SIG-M5 treated with dmso at 0.1 percent for 504 hours (cell line): ENCODE results near the gene CPNE5.

Source experiments
- DNase-seq: peaks from one replicate; lab custom pipeline; 2025; ENCODE audit not compliant: unreplicated experiment; lab: John Stamatoyannopoulos, UW

CPNE5 gene

DNA sequence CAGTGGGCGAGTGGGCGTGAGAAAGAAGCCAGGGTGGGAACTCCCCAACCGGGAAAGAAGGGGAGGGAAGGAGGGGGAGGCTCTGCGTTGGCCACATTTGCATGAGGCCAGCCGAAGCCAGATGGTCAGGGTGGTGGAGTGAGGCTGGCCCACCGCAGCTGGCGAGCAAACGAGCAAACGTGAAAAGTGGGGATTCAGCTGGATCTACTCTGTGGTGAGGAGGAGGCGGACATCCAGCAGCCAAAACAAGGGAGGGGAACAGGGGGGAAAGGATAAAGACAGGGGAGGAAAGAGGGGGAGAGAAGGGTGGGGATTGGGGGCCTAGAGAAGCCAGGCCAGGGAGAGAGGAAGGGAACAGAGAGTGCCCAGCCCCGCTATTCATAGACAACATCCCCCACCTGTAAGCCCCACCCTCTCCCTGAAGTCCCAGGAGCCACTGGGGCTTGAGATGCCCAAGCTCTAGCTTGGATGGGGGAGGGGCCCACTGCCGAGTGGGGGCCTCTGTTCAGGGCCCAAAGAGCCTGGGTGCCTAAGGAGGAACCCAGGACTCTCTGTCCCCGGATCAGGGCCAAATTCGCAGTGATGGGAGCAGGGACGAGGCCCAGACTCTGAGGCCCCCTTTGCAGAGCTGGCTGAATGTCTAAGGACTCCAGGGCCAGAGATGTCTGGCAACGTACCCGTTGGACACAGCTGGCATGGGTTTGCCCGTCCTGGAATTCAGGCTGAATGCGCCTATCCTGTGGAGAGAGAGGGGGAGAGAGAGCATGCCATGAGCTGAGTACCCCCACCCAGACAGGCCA, 45.1 kb downstream of the CPNE5 start:
- no peak for DNase-seq

DNA sequence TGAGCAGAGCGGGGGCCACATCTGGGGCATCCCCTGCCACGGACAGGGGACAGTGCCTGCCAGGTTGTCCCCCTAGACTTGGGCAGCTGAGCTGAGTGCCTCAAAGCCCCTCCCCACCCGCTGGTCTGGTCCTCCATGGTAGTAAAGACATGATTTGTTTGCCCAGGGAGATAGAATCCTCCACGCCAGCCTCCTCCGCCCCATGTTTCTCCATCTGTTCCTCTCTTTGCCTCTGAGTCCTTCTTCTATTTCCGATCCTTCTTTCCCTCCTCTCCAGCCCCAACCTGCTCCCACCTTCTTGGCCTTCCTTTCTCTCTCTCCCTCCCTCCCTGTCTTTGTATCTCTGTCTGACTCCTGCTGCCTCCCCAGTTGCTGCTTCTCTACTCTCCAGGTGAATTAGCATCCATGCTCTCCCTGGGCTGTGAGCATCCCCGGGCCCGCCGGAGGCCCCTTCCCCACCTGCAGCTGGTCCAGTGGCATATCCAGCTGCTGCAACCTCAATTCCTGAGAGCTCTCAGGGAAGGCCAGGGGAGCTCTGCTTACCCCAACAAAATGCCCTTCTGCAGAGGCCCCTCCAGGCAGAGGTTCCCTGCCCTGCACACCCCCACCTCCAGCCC, 45.8 kb downstream of the CPNE5 start:
- no peak for DNase-seq

DNA sequence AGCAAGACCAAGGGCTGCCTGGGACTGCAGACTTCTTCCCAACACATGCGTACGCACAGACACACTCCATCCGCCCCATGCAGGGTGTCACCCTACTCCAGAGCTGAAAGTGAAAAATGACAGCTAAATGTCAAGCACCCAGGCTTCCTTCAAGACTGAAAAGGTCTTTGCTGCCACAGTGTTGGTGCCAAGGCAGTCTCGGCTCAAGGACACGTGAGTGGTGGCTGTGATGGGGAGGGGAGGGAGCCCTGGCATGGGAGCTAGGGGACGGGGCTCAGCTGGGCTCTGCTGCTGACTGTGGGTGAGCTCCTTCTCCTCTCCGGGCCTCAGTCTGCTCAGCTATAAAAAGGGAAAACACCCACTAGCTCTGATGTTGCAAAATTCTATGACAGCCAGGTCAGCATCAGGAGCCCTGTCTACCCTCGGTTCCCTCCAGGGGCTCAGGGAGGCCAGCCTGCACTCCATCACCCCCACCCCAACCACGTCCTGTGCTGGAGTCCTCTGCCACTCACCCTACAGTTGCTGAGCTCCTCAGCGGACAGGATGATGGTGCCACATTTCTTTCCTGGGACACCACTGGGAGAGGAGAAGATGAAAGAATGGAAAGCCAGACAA, 47.6 kb downstream of the CPNE5 start:
- peak; percentile 3 for DNase-seq

DNA sequence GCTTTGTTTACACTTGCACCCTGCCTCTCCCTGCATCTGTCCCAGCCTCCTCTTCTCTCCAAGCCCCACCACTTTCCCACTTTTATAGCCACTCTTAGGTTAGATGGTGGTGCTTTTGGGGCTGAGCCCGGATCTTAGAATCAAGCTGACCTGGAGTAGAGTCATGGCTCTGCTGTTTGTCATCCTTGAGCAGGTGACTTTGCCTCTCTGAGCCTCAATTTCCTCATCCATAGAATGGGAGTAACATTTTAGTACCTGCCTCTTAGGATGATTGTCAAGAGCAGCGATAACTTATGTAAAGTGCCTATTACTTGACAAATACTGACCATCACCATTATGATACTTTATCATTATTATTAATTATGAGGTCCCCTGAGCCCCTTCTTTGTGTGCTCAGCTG, 48.2 kb downstream of the CPNE5 start:
- DNase-seq = no peak

DNA sequence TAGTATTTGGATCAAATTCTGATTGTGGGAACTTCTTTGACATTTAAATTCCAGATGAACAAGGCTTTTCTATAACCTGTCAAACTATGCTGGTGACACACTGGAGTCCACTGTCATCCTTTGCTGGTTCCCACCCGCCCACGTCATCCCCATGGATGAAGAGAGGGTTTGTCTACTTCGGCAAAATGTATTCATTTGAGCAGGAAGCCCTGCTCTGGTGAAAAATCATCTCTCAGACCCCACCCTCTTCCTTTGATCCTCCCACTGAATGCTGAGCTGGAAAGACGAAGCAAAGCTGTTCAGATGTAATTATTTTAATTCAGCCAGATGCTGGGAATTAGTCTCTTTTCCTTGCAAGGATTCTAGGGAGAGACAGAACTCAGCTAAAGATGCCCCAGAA, 50.5 kb downstream of the CPNE5 start:
- no peak for DNase-seq

DNA sequence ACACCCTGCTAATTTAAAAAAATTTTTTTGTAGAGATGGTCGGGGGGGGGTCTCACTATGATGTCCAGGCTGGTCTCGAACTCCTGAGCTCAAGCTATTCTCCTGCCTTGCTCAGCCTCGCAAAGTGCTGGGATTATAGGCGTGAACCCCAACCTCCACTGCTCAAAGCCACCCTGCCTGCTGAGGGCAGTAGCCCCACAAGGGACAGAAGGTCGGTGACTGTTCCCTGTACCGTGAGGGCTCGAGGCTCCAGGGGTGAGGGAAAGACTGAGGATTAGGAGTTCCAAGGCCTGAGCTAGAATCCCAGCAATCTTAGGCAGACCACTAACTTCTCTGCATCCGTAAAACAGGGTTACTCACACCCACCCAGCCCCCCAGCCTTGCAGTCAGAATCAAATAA, 51.1 kb downstream of the CPNE5 start:
- DNase-seq = no peak

DNA sequence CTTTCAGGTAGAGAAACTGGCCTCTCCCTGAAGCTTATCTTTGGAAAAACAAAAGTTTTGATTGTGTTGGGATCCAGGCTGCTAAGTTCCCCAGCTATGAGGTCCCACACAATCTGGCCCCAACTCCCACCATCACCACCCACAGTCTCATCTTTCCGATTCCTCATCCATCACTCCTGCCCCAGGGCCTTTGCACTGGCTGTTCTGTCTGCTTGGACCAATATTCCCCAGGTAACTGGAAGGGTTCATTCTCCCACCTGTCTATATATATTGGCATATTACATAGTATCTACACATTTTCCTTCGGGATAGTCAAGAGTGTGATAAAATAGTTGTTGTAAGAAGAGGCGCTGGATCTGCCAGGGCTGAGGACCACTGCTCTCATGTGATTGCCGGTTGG, 52.0 kb downstream of the CPNE5 start:
- no peak for DNase-seq

DNA sequence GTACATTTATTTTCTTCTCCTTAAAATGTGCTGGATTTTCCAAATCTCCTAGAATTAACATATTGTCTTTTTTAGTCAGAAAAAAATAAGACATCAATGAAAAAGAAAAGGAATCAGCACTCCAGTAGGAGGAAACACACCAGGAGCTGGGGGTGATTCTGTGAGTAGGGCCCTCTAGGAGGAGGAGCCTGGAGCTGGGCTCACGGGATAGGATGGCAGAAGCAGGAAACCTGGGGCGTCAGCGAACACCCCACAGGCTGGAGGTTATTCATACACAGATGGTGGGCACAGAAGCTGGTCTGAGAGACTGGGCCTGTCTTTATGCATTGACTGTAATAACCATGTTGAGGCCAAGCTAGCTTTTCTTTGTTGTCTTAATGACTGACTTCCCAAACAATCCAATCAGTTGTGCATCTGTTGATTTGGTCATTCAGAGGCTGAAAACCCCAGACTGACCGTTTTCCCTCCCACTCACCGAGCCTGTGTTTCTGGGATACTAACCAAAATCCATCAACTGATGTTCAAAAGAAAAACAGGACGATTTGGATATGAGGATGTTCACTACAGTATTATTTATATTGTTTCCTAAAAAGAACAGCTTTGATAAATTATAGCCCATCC, 53.1 kb downstream of the CPNE5 start:
- no peak for DNase-seq

DNA sequence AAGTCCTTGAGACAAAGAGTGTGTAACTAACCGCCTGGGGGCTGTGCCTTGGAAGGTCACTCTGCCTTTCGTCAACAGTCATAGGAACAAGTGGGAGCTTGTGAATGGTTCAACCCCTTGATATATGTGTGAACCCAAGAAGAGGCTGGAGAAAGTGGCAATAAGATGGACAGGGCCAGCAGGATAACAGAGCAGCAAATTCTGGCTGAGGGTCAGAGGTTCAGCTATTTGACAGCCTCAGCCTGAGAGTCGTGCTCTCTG, 54.9 kb downstream of the CPNE5 start:
- no peak for DNase-seq

DNA sequence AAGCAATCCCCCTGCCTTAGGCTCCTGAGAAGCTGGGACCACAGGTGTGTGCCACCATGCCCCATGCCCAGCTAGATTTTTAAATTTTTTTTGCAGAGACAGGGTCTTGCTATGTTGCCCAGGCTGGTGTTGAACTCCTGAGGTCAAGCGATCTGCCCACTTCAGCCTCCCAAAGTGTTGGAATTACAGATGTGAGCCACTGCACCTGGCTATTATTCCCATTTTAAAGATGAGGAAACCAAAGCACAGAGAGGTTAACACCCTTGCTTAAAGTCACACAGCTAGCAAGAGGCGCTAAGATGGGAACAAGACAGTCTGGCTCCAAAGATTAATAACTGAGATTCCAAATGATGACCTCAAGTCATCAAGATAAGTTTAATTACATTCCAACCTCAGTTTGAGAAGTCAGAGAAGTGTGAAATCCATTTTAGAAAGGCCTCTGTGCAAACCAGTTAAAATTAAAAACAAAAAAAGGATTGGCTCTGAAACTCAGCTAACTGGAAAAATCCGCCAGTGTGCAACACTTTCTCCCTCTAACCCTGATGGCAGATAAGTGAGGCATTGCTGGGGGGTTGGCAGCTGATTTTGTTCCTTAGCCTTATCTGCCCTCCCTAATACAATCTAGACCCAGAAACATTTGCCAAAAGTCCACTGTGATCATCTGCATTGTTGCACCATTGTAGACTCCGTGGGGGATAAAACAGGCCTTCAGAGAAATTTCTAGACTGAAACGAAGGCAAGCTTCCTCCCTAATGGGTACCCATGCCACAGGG, 55.5 kb downstream of the CPNE5 start:
- DNase-seq = no peak

DNA sequence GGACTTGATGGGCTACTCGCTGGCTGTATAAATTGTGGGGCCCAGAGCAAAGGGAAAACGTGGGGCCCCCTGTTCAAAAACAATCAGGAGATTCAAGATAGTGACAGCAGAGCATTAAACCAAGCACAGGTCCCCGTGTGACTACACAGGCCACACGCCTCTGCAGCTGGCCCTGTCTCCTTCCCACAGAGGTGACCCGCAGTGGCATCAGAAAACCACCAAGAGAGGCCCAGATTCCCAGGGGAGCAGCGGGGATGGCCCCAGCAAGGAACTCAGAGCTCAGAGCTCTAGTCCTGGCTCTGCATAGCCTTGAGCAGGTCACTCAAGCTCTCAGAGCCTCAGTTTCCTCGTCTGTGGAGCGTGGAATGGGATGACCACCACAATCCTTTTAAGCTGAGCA, 57.6 kb downstream of the CPNE5 start:
- no peak for DNase-seq

DNA sequence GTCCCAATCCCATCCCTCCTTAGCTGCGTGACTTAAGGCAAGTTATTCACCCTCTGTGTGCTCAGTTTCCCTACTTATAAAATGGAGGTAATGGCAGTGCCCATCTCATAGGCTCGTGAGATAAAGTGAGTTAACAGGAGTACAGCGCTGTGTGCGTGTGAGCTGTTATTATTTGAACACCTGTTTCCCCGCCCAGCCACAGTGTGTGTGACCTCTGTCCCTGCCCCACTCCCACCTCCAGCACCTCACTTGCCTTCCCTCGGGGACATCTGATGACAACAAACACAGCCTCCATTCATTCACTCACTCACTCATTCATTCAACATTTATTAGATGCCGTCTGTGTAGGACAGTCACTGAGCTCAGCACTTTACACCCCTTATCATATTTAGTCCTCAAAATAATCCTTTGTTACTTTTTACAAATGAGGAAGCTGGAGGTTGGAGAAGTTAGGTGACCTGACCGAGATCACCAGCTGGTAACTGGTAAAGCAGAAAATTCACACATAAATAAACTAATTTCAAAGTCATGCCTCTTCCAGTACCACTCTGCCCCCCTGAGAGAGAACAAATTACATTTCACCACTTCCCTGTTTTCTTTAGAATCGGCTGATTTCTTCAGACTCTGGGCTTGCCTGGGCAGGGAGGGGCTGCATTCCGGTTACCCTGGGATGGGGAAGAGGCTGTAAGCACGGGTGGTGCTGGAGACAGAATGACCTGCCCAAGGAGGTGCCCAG, 58.6 kb downstream of the CPNE5 start:
- DNase-seq = peak; percentile 81

DNA sequence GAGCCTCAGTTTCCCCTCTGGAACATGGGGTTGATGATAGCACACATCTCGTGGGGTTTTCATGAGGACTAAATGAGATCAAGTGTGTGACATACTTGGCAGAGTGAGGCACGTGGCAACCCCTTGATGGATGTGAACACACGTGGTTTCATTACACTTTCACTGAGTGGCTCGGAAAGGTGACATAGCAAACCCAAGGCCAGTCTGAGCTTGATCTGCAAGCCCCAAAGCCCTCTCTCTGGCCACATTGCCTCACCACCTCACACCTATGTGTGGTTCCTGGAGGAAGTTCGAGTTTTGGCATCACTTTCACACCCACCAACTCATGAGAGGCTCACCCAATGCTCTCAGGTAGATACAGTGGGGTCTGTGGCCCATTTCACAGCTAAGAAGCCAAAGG, 60.0 kb downstream of the CPNE5 start:
- no peak for DNase-seq

DNA sequence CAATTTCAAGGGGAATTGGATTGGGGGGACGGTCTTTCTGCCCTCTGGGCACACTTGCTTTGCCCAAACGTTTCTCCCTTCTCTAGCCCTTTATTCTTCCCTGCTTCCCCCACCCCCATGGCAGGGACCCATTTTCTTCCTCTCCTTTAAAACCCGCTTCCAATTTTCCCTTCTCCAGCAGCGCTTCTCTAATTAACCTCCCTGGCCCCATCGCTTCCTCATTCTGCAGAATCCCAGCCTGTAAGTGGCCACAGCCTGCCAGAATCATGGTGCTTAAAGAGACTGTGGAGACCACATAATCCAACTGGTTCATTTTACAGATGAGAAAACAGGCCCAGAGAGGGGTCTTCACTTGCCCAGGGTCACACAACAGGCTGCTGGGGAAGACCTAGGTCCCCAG, 61.4 kb downstream of the CPNE5 start:
- peak; percentile 10 for DNase-seq

DNA sequence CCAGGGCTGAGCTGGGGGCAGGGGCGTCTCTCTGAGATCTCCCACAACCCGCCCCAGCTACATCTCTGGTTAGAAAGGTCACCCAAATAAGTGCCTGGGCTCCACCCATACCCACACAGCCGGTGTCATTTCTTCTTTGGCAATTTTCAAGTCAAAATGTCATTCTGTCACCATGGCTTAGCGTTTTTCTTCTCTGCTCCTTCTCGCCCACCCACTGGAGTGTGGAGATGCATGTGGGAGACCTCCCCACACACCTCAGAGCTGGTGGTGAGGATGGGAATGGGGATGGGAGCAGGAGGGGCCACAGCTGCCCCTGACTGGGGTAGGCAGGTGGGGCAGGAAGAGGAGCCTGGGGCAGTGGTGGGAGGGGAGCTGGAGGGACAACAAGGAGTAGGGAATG, 63.1 kb downstream of the CPNE5 start:
- no peak for DNase-seq

DNA sequence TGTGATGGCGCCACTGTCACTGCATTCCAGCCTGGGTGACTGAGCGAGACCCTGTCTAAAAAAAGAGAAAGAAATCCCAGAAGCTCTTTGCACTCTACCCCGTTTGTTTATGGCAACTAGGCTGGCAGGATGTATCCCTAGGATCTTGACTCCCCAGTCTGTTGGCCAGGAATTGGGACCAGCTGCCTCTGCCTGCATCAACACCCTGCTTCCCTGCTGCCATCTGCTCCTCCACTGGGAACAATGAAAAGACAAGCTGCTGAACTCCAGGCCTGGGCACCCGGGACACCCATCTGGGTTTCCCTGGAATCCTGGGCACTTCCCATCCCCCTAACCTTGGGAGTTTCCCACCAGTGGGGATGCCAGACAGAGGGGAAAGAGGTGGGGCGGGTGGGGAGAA, 64.9 kb downstream of the CPNE5 start:
- no peak for DNase-seq

DNA sequence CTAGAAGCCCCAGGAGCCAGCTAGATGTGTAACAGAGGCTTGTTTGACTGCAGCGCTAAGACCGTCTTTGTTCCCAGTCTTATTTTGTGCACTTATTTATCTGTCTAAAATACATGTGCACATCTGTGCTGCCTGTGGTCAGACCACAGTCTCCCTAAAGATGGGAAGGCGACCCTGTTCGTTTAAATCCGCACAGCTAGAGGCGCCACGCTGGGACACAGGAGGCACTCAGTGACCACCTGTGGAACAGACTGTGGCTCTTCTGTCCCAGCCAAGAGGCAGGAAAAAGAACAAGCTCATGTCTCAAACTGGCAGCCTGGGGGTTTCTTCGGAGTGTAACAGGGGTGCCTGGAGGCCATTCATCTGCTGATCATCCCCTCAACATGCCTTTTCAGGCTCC, 66.8 kb downstream of the CPNE5 start:
- no peak for DNase-seq

DNA sequence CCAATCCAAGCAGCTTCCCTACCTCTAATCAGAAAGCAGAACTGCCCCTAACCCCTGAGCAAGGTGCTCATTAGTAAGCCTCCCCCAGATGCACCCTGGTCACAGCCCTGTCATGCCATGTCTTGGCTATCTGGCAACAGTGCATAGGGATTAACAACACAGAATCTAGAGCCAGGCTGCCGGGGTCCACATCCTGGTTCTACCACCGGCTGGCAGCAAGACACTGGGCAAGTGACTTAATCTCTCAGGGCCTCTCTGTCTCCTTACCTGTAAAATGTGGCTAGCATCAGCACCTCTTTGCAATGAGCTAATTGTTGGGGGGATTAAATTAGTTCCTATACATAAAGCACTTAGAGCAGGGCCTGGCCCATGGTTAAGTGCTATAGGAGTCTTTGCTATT, 68.1 kb downstream of the CPNE5 start:
- DNase-seq = no peak

DNA sequence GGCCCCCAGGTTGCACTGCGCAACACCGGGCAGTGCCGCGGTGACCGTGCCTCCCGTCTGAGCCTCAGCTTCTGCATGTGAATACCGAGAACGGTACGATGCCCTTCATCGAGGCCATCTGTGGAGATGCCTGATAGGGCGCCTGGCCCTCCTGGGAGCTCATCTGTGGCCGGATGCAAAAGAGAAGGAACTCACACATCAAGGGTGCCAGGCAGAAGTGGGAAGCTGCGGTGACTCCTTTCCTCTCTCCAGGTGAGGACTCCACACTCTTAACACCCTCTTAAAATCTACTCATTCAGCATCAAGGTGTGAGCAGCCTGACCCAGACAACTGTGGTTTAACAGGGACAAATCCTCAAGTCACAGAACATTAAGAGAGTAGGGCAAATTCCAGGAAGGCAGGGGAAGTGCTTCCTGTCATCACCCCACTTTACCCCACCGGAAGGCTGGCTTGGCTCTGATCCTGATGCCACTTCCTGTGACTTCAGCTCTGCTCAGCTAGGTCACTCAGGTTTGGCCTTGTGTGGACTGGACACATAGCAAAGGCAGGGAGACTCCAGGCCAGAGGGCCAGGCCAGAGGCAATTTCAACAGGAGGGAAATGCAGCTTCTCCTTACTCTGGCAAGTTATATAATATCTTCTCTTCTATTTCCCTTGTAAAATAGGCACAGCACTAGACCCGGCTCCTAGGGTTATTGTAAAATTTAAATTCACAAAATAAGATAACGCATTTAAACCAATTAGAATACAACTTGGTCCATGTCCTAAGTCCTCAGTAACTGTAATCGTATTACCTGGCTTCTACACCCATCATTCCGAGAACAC, 69.4 kb downstream of the CPNE5 start:
- DNase-seq = no peak

DNA sequence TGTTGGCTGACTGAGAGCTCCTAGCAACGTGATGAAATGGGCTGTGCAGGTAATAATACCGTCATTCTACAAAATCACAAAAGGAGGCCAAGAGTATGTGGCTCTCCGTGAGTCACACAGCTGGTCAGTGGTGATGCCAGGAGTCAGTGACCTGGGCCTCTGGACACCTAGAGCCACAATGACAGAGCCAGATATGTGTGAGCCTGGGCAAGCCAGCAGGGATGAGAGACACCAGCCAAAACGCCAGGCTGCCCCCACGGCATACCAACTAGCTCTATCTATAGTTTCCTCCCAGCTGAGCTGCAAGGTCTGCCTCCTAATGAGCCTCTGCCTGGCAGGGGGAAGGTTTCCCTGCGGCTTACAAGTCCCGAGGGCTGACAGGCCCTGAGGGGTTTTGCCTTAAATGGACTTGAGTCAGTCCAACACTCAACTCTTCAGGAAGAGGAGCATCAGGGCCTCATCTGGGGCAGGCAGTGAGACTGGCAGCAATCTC, 70.0 kb downstream of the CPNE5 start:
- DNase-seq = no peak
